Measurements from ENCODE around the gene CRYBA1. TPM values are rescaled to one million over a fixed set of nuclear protein-coding genes. Genes with fewer than 3 reads are reported as not detected.
A peak's percentile ranks its signal among the peaks of the same experiment; 100 is the strongest.

Gene CRYBA1
- total RNA-seq, 4 donors from 2014 or later = not detected

DNA sequence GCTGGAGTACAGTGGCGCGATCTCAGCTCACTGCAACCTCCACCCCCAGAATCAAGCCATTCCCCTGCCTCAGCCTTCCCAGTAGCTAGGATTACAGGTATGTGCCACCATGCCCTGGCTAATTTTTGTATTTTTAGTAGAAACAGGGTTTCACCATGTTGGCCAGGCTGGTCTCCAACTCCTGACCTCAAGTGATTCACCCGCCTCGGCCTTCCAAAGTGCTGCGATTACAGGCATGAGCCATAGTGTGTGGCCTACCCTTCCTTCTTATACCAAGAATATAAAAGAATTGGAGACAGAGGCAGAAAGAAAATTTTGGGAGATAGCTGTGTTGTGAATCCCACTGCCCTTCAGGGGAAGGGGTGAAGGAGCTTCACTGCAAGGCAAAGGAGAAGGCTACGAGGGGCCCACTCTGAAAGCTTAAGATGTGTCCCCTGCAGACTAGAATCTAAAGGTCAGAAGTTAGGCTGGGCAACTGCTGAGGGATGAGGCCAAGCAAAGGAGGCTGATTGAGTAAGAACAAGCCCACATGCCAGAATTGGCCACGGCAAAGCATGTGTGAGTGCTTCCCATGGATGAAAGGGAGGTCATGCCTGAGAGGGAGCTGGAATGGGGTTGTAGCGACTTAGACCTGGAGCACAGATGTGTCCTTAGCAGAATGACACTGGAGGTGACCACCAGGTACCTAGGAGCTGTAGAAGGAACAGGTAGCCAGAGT, 8.4 kb upstream of the CRYBA1 start:
- no peak for DNase-seq
- in situ Hi-C loops (cut with MboI; ENCODE audit: low pct_ligation_motif_present in 1 of 4, low pct_unique_long_range_greater_than_20kb in 1 of 4, low sequenced_read_pairs in 3 of 4) = loop anchor here in 1 of 4 donors (25.0 kb wide), 1 partner anchor 226 kb away; the partner anchor contains the start of gene SEZ6

DNA sequence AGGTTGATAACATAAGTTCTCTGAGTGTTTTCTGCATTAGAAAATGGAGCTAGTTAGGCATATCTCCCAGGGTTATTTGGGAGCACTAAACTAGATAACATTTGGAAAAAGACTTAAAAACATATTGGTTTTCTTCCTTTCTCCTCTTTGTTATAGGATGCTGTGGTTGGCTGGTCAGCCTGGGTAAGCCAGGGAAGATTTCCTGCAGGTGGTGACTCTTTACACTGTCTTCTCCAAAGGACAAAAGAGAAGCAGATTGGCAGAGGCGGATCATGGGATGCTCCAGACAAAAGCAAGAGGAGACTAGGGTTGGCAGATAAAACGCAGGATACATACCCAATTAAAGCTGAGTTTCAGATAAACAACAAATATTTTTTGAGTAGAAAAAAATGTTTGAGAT, 6.2 kb upstream of the CRYBA1 start:
- peak overlapping the region in 2 of 4 donors; percentile 31 to 50 for H3K27ac ChIP-seq
- H3K27me3 ChIP-seq = no peaks in the 10 kb centered on the region
- in situ Hi-C loops (cut with MboI; ENCODE audit: low pct_ligation_motif_present in 1 of 4, low pct_unique_long_range_greater_than_20kb in 1 of 4, low sequenced_read_pairs in 3 of 4) (loop anchor here in 1 of 4 donors (25.0 kb wide), 1 partner anchor 228 kb away; the partner anchor contains the start of gene SEZ6), intact Hi-C loops (cut with DNase I; ENCODE audit: low total_unique reads) (no loop called here)
- H3K4me3 ChIP-seq = no peak overlapping the region
- TF ChIP-seq, protein P1, sequence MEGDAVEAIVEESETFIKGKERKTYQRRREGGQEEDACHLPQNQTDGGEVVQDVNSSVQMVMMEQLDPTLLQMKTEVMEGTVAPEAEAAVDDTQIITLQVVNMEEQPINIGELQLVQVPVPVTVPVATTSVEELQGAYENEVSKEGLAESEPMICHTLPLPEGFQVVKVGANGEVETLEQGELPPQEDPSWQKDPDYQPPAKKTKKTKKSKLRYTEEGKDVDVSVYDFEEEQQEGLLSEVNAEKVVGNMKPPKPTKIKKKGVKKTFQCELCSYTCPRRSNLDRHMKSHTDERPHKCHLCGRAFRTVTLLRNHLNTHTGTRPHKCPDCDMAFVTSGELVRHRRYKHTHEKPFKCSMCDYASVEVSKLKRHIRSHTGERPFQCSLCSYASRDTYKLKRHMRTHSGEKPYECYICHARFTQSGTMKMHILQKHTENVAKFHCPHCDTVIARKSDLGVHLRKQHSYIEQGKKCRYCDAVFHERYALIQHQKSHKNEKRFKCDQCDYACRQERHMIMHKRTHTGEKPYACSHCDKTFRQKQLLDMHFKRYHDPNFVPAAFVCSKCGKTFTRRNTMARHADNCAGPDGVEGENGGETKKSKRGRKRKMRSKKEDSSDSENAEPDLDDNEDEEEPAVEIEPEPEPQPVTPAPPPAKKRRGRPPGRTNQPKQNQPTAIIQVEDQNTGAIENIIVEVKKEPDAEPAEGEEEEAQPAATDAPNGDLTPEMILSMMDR (IDR thresholded peaks at IDR 0.05) = no peak
- TF ChIP-seq EP300 (IDR thresholded peaks at IDR 0.05; ENCODE audit: low read depth) (no peak), POLR2AphosphoS5 (IDR thresholded peaks at IDR 0.05) (no peak), POLR2A (IDR thresholded peaks at IDR 0.05) (no peak)
- H3K9me3 ChIP-seq = no peaks in the 10 kb centered on the region
- no peaks in the 10 kb centered on the region for H3K36me3 ChIP-seq
- peaks cover 0 to 8% (median 0%) of the 10 kb centered on the region in 4 donors for H3K4me1 ChIP-seq
- no peak for DNase-seq
- 44 to 68% methylated on average over 2 of the region's 2 CpGs for WGBS, 2 donors (ENCODE audit: low coverage in 1 of 2)

More for the DNA sequence above, 8.4 kb upstream of the CRYBA1 start:
- Histone ChIP-seq H3K36me3 (no peaks in the 10 kb centered on the region), H3K4me1 (peaks cover 0 to 8% (median 0%) of the 10 kb centered on the region in 4 donors), H3K27me3 (no peaks in the 10 kb centered on the region), H3K9me3 (no peaks in the 10 kb centered on the region), H3K4me3 (no peak overlapping the region), H3K27ac (no peak overlapping the region)
- TF ChIP-seq POLR2A (IDR thresholded peaks at IDR 0.05) (no peak), EP300 (IDR thresholded peaks at IDR 0.05; ENCODE audit: low read depth) (no peak), POLR2AphosphoS5 (IDR thresholded peaks at IDR 0.05) (no peak)
- TF ChIP-seq, protein P1 (IDR thresholded peaks at IDR 0.05) = no peak
- intact Hi-C loops (cut with DNase I; ENCODE audit: low total_unique reads) = loop anchor here (5.0 kb wide), 1 partner anchor 204 kb away; no protein-coding TSS in a partner anchor
- 92% methylated on average over 4 to 8 of the region's 8 CpGs for WGBS, 2 donors (ENCODE audit: low coverage in 1 of 2)

DNA sequence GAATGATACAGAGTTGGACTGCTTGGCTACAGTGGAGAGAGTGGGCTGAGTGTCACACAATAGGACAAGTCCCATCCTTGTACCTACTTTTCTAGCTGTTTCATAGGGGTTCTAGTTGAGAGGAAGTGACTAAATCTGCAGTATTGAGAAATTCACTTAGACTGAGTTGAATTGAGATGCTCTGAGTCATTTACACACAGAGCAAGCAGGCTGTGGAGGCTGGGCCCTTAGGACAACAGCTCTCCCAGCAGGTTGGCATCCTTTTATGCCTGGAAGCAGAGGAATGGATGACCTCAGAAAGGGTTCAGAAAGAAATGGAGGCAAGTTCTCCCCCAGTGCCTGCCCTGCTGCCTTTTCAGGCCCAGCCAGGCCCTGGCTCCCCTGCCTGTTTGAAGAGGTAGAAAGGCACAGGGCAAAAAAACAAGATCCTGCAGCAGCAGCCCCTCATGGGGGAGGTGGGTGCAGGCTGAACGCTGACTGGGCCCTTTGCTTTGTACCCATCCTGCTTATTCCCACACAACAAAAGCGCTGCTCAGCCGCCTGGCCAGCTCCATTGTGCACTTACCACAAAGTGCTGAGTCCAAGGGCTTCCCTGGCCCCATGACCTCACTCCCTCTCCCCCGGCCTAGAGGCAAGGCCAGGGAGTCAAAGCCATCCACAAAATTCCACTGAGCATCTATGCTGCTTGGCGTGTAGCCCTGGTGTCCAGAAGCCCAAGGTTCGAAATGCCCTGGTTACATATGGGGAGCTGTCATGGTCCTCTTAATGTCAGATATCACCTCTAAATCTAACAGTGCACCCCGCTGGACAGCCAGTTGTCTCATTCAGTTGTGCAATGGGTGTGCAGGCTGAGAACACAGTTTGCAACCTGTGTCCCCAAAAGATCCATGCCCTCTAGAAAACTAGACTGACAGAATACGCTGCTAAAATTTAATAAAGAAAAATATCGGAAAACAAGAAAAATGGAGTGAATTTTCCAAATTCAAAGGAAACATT, 5.4 kb upstream of the CRYBA1 start:
- in situ Hi-C loops (cut with MboI; ENCODE audit: low pct_ligation_motif_present in 1 of 4, low pct_unique_long_range_greater_than_20kb in 1 of 4, low sequenced_read_pairs in 3 of 4) (loop anchor here in 1 of 4 donors (25.0 kb wide), 1 partner anchor 229 kb away; the partner anchor contains the start of gene SEZ6), intact Hi-C loops (cut with DNase I; ENCODE audit: low total_unique reads) (no loop called here)
- WGBS, 2 donors (ENCODE audit: low coverage in 1 of 2) = 75 to 94% methylated on average over 4 to 9 of the region's 9 CpGs
- no peak for TF ChIP-seq POLR2AphosphoS5 (IDR thresholded peaks at IDR 0.05)
- no peak for TF ChIP-seq EP300 (IDR thresholded peaks at IDR 0.05; ENCODE audit: low read depth)
- TF ChIP-seq, protein P1 (IDR thresholded peaks at IDR 0.05) = no peak
- TF ChIP-seq POLR2A (IDR thresholded peaks at IDR 0.05) = no peak
- Histone ChIP-seq H3K27me3 (no peaks in the 10 kb centered on the region), H3K36me3 (no peaks in the 10 kb centered on the region), H3K4me1 (peaks cover 0 to 8% (median 0%) of the 10 kb centered on the region in 4 donors), H3K9me3 (no peaks in the 10 kb centered on the region), H3K4me3 (no peak overlapping the region), H3K27ac (peak overlapping the region in 3 of 4 donors; percentile 6 to 50 (median 31))
- no peak for DNase-seq
